Stimulated activated naive CD4-positive, alpha-beta T cell (primary cell): Measurements from ENCODE around the gene HIRIP3.
"Not testable (repeated sequence)": the region's sequence is repeated elsewhere in the genome, so short reads cannot be mapped to it uniquely, and the experiment has no call there.

Source experiments
- DNase-seq, 6 experiments: peaks; one replicate each; lab custom pipeline; 2025; lab: John Stamatoyannopoulos, UW

HIRIP3 gene

DNA sequence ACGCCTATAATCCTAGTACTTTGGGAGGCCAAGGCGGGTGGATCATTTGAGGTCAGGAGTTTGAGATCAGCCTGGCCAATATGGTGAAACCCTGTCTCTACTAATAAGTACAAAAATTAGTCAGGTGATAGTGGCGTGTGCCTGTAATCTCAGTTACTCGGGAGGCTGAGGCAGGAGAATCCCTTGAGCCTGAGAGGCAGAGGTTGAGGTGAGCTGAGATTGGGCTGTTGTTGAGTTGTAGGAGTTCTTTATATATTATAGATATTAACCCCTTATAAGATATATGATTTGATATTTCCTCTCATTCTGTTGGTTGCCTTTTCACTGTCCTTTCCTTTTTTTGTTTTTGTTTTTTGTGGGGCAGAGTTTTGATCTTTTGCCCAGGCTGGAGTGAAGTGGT is 35.6 kb downstream of the HIRIP3 start:
- not testable (repeated sequence) for DNase-seq

DNA sequence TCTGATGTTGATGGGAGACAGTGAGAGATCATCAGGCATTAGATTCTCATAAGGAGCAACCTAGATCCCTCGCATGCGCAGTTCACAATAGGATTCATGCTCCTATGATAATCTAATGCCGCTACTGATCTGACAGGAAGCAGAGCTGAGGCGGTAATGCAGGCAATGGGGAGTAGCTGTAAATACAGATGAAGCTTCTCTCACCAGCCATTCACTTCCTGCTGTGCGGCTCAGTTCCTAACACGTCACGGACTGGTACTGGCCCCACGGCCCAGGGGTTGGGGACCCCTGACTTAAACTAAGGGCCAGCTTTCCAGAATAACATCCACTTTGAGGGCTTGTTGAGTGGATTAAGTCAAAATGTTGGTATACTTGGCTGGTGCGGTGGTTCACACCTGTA is 36.1 kb downstream of the HIRIP3 start:
- peak in 2 of 6 experiments; percentile 13 to 24 for DNase-seq

DNA sequence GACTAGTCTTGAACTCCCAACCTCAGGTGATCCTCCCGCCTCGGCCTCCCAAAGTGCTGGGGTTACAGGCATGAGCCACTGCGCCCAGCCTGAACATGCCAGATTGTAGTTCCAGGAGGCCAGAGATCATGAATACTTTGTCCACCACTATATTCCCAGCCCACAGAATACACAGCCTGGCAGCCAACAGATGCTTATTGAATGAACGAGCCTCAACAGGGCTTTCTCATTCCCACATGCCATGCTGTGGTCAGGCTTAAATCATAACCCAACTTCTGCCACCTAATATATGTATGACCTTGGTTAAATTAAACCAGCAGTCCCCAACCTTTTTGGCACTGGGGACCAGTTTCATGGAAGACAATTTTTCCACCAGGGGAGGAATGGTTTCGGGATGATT is 36.7 kb downstream of the HIRIP3 start:
- no peak for DNase-seq

DNA sequence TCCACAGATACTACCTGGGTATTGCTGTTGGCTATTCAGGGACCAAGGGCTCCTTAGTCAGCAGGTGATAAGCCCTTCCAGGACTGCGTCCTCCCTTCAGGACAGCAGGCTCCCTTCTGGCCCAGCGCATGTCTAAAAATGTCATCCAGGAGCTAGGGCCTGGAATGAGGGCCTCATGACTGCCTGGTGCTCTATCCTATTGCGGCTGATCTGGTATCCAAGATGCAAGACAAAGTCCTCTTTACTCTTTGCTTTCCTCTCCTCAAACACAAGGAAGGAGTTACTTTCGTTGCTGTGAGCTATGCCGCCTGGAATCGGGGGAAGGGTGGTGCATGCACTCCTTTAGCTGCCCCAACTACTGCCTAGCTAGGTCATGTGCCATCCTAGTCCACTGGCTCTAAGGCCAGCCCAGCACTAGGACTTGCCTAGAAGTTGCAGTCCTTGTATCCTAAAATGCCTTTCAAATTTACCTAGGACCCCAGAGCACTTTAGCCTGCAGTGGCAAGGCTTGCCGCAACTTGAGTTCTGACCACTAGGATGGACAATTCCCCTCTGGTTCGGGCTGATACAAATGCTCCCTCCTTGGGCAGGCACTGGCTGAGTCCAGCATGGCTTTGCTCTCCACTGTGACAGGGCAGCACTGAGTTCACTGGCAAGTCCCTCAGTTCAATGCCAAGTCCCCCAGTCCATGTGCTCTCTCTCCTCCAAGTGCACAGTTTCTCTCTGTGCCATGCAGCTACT is 43.6 kb downstream of the HIRIP3 start:
- no peak for DNase-seq

DNA sequence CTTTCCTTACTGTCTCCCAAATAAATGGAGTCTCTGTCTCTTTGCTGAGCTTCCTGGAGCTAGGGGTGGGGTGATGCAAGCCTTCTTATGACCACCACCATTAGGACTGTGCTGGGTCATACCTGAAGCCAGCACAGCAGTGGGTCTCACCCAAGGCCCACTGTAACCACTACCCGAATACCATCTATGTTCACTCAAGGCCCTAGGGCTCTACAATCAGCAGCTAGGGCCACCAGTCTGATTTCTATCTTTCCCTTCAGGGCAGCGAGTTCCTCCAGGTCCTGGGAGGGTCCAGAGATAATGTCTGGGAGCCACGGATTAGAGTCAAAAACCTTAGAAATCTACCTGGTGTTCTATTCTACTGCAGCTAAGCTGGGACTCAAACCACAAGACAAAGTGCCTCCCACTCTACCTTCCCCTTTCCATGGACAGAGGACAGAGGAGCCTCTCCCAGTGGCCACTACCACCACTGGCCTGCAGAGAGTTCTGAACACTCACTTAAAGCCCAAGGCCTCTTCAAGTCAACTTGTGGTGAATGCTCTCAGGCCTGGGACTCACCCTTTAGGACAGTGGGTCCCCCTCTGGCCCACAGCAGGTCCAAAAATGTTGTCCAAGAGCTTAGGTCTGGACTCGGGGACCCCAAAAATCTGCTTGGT is 44.5 kb downstream of the HIRIP3 start:
- no peak for DNase-seq

DNA sequence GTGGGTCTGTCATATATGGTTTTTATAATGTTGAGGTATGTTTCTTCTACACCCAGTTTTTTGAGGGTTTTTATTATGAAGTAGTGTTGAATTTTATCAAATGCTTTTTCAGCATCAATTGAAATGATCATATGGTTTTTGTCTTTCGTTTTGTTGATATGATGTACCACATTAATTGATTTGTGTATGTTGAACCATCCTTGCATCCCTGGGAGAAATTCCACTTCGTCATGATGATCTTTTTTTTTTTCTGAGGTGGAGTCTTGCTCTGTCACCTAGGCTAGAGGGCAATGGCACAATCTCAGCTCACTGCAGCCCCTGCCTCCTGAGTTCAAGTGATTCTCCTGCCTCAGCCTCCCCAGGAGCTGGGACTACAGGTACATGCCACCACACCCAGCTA is 47.5 kb downstream of the HIRIP3 start:
- DNase-seq: no peak

DNA sequence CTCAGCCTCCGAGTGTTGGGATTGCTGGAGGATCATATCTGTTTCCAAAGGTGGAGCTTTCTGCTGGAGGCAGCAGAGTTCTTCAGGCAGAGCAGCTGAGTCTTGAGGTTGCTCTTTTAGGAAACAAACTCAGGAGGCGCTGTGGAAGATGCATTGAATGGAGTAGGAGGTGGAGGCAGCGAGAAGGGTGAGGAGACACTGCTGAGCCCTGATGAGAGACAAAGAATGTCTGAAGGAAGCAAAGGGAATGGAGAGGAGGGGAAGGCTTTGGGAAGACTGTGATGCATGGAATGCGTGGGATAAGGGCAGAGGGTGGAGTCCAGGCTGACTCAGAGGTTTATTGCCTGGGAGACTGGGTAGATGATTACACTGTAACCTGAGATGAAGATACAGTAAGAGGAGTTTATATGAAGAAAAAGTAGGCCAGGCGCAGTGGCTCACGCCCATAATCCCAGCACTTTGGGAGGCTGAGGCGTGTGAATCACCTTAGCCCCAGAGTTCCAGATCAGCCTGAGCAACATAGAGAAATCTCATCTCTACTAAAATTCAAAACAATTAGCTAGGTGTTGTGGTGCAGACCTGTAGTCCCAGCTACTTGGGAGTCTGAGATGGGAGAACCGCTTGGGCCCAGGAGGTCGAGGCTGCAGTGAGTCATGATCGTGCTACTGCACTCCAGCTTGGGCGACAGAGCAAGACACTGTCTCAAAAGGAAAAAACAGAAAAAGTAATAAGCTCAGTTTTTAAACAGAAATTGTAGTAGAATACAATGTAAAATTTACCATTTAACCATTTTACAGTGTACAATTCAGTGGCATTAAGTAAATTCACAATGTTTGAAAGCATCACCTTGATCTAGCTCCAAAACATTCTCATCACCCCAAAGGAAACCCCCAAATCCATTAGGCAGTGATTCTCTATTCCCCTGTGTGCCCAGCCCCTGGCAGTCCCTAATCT is 51.3 kb downstream of the HIRIP3 start:
- no peak for DNase-seq
